COLO829 (cell line): ENCODE data around the gene ANKRD2.
A peak's percentile ranks its signal among the peaks of the same experiment; 100 is the strongest.

Experiments
- DNase-seq: peaks from one replicate; pipeline ENCODE4 v3.0.0; 2012; ENCODE audit warnings: low spot score

ANKRD2 gene

DNA sequence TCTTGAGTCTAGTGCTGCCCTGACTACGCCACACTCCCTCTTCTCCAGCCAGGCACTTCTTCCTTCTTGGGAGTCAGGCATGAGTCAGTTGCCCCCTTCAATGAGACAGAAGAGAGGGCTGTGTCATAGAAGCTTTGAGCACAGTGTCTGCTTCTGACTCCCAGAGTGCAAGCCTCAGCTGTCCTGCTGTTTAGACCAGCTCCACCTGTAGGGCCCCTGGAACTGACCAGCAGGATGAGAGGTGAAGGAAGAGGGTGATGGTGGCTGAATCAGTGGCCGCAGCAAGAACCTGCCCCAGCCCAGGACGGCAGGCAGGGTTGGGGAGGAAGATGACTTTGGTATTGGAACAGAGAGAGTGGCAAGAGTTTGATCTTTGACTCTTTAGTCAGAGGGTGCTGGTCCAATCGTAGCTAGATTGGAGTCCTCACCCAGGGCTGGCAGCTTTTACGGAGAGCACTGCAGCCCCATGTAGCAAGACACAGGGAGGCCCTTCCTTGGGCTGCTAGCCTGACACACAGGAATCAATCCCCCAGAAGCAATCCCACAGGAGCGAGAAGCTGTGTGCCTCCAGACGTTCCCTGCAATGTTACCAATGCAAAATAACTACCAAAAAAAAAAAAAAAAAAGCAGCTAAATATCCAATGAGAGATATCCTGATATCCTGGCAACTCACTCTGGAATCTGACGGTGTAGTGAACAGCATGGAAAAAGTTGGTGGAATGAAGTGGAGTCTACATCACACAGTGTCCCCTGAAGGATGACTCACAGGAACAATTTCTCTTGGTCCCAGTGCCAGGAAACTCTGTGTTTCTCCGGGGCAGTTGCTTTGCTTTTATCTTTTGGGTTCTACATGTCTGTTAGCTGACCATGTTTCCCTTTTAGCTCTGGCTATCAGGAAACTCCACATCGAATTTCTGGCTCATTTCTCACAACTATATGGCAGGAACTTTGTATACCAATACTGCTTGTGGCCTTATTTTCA lies 23.8 kb downstream of the ANKRD2 start:
- DNase-seq = peak; percentile 21

GRCh38 chr10:97597778-97598177 lies 25.2 kb downstream of the ANKRD2 start:
- no peak for DNase-seq

DNA sequence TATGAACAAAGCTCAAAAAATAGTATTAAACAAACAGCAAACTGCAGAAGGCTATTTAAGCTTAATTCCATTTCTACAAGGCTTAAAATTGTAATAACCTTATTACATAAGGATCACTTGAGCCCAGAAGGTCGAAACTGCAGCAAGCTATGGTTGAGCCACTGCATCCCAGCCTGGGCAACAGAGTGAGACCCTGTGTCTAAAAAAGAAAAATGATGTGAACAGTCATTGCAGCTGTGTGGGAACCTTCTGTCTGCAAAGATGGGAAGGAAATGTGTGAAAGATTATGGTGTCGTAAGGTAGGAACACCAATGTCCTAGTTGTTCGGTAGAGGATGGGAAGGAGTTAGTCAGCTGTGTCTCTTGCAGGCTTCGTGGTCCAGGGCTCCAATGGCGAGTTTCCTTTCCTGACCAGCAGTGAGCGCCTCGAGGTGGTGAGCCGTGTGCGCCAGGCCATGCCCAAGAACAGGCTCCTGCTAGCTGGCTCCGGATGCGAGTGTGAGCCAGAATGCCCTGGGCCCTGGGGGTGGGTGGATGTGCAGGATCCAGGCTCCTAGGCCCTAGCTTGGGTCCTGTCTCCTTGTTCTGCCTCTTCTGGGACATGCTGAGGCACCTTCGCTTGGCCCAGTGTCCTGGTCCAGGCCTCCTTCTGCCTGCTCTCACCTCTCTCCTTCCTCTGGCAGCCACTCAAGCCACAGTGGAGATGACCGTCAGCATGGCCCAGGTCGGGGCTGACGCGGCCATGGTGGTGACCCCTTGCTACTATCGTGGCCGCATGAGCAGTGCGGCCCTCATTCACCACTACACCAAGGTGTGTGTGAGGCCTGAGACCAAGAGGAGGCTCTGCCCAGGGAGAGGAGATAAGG lies 26.1 kb downstream of the ANKRD2 start:
- DNase-seq = no peak

DNA sequence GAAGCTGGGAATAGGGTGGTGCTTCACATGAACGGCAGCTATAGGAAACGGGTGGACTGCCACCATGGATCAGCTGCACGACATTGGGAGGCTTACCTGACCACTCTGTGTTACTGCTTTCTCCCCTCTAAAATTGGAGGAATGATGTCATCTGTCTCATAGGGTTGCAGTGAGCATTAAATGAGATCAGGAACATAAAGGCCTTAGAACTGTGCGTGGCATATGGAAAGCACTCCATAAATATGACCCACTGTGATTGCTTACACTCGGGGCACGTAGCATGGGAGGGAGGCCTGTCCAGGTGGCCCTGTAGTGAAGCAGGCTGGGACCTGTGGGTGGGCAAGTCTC lies 26.7 kb downstream of the ANKRD2 start:
- DNase-seq = no peak

DNA sequence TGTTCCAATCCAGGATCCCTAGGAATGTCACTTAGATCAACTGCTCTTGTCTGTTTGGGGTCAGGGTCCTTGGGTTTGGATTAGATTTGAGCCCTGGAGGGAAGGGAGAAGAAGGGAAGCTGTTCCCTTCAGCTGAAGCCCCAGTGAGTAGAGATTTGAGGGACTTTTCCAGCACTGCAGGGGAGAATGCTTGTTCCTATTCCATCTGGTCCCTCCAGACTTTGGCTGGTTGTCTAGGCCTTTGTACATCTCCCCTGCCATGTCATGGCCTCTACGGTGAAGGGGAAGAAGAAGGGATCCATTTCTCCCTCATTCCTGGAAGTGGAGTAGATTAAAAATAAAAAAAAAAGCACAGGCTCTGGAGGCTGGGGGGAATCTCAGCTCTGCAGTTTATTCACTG lies 28.0 kb downstream of the ANKRD2 start:
- DNase-seq = no peak

DNA sequence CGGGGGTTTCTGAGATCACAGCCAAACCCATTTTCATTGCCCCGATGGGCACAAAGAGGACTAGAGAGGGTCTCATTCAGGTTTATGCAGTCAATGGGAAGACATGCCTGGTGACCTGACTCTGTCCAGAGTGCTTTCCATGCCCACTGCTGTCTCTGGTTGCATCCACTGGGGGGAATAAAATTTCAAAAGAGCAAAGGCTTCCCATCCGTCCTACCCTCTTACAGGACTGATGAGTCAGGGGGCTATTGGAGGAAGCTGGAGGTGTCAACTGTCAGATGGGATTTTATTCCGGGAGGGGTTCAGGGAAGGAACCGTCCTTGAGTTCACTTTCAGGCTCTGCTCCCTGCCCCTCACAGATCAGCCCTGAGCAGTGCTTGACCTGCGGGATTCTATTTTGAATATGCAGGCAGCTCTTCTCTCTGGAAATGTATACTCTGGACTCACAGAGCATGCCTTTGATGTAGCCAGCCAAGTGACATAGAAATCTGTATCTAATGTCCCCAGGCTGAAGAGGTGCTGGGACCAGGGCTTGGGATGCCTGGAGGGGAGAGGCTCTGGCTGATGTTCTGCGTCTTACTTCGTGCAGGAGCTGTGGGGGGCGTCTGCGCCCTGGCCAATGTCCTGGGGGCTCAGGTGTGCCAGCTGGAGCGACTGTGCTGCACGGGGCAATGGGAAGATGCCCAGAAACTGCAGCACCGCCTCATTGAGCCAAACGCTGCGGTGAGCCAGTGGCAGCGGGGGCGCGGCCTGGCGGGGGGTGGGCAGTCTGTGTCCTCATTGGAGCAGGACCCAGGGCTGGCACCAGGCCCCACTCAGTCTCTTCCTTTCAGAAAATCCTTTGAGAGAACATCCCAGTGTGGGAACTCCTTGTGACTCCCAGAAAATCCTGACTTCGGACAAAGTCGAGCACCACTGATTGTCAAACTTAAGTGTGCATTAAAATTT lies 29.0 kb downstream of the ANKRD2 start:
- no peak for DNase-seq

GRCh38 chr10:97607095-97607636 lies 34.6 kb downstream of the ANKRD2 start:
- no peak for DNase-seq

GRCh38 chr10:97608991-97609561 lies 36.5 kb downstream of the ANKRD2 start:
- DNase-seq = no peak

DNA sequence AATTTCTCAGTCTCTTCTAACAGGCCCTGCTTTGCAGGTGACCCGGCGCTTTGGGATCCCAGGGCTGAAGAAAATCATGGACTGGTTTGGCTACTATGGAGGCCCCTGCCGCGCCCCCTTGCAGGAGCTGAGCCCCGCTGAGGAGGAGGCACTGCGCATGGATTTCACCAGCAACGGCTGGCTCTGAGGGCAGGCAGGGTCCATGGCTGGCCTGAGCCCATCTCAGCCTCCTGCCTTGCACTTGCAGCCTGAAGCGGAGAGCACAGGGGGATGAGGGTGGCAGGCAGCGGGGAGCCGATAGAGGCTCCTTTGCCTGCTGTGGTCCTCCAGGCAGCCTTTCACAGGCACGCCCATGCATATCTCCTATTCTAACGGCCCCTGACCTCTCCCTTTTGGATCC lies 38.9 kb downstream of the ANKRD2 start:
- no peak for DNase-seq

- peak; percentile 81 for DNase-seq
Measured at GRCh38 chr10:97612386-97612785, 39.8 kb downstream of the ANKRD2 start.

GRCh38 chr10:97618285-97618684 lies 45.7 kb downstream of the ANKRD2 start:
- DNase-seq = no peak

GRCh38 chr10:97618733-97619132 lies 46.2 kb downstream of the ANKRD2 start:
- no peak for DNase-seq

GRCh38 chr10:97623277-97623676 lies 50.7 kb downstream of the ANKRD2 start:
- no peak for DNase-seq

DNA sequence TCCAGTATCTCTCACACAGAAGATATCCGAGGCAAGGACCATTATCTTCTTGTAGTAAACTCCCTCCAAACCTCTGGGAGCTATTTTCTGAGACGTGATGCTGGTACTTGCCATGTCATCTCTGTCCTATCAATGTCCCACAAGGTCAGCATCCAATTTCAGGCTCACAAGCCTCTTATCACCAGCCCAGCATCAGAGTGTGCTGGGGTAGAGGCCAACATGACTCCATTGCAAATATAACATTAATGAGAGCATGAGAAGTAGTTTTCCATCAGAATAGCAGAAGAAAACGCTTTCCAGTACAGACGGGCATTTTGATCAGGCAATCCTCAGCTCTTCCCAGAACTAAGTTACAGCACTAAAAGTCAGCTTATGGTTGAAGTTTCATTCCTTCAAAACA lies 55.2 kb downstream of the ANKRD2 start:
- DNase-seq = no peak

DNA sequence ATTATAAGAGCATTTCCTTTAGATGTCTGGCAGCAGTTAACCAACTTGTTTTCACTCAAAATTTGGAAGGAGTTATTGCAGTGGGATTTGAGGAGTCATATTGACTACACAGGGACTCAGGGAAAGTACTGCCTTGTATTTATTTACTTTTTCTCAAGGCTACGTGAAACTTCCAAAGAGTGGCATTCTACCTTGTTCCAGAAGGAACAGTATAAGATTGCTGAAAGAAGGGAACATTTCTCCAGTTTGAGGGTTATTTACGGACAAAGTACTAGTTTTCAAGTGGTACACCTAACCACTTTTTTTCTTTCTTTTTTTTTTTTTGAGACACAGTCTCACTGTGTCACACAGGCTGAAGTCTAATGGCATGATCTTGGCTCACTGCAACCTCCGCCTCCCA lies 55.6 kb downstream of the ANKRD2 start:
- no peak for DNase-seq

DNA sequence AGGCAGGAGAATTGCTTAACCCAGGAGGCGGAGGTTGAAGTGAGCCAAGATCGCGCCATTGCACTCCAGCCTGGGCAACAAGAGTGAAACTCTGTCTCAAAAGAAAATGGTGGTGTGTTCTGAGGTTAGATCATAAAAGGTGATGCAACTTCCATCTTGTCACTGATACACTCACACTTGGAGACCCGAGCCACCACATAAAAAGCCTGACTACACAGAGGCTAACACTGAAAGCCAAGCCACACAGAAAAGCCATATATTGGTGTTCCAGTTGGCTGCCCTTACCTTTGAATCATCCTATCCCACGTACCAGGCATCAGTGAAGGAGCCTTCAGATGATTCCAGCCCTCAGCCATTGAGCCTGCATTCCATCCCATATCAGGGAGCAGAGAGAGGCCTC lies 56.7 kb downstream of the ANKRD2 start:
- no peak for DNase-seq

- no peak for DNase-seq
Measured at GRCh38 chr10:97631098-97631497, 58.5 kb downstream of the ANKRD2 start.

DNA sequence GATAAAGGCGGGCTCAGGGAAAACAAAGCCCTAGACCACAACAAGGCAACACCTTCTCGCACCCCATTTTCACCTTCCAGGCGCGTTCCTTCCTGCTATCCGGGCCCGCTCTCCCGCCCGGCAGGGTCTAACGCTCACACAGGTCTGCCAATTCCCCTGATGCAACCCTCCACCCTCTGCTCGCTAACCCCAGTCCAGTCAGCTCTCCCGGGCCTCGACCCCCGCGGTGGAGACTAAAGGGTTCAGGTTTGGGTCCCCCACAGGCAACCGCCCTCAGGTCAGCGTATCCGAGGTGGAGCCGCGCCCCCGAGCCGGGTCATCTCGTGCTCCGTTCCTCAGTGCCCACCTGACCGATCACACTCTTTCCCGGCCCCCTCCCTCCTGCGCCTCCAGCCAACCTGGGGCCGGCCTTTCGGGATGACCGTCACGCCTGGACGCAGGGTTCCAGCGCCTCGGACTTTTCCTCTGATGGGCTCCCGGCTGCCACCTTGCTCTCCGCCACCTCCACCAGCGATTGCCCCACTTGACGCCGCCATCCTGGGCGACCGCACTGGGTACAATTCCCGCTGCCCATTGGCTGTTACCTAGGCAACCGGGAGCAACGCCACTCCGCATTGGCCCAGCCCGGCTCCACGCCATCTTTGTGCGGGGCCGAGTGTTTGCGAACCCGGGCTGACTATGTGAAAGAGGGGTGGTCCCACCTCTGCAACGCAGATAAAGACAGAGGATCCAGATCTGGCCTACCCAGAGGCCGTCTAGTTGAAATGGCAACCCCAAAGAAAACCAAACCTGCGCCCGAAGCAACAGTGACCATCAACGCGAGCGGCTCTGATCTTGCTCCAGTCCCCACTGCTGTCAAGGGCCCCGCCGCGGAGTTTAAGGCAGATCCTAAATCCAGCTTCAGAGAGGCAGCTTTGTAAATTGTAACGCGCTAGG lies 60.6 kb downstream of the ANKRD2 start, which contains the start of gene MORN4:
TSS of gene MORN4 (minus strand) at position 552 of the 936 bp plus-strand sequence. CDS start 13,847 bp downstream, outside the sequence.
- DNase-seq = peak; percentile 71
